Amniotic stem cell (primary cell): Measurements from ENCODE around the gene USH1G.
"Not testable (repeated sequence)": the region's sequence is repeated elsewhere in the genome, so short reads cannot be mapped to it uniquely, and the experiment has no call there.

Source experiments
- DNase-seq: peaks from one replicate; lab custom pipeline; 2025; lab: John Stamatoyannopoulos, UW

The USH1G gene

GRCh38 chr17:74922694-74923537 is at the start of gene USH1G:
USH1G (minus strand) TSS chr17:74923255; CDS start chr17:74923073, 182 bp downstream.
- DNase-seq, result no peak

GRCh38 chr17:74972107-74972972 is 49.3 kb upstream of the USH1G start, which contains the start of gene HID1:
HID1 (minus strand) TSS chr17:74972759; CDS start chr17:74972656, 103 bp downstream.
- no peak for DNase-seq

GRCh38 chr17:74971842-74972106 is 48.7 kb upstream of the USH1G start:
- DNase-seq, result no peak

GRCh38 chr17:74971069-74971841 is 48.2 kb upstream of the USH1G start:
- no peak for DNase-seq

- no peak for DNase-seq
These were observed 47.3 kb upstream of the USH1G start for GRCh38 chr17:74970395-74970794.

- DNase-seq, result not testable (repeated sequence)
These were observed 46.4 kb upstream of the USH1G start for GRCh38 chr17:74969501-74969900.

GRCh38 chr17:74968361-74968780 is 45.3 kb upstream of the USH1G start:
- DNase-seq, result no peak

GRCh38 chr17:74964988-74965622 is 42.0 kb upstream of the USH1G start:
- no peak for DNase-seq

- DNase-seq, result no peak
These were observed 41.2 kb upstream of the USH1G start for GRCh38 chr17:74964246-74964761.

- DNase-seq, result no peak
These were observed 40.6 kb upstream of the USH1G start for GRCh38 chr17:74963656-74964055.

GRCh38 chr17:74962622-74963394 is 39.8 kb upstream of the USH1G start:
- no peak for DNase-seq

GRCh38 chr17:74961657-74962350 is 38.7 kb upstream of the USH1G start:
- DNase-seq, result peak; percentile 82

- DNase-seq, result no peak
These were observed 37.7 kb upstream of the USH1G start for GRCh38 chr17:74960570-74961342.

GRCh38 chr17:74959826-74960515 is 36.9 kb upstream of the USH1G start:
- DNase-seq, result no peak

- no peak for DNase-seq
These were observed 35.1 kb upstream of the USH1G start for GRCh38 chr17:74957935-74958740.

- no peak for DNase-seq
These were observed 33.0 kb upstream of the USH1G start for GRCh38 chr17:74956093-74956492.

- no peak for DNase-seq
These were observed 31.8 kb upstream of the USH1G start for GRCh38 chr17:74954665-74955421.
